Peyer's patch (tissue), 4 donors: ENCODE measurements around the gene SREK1IP1. TPM values are rescaled to one million over a fixed set of nuclear protein-coding genes. Genes with fewer than 3 reads are reported as not detected.

Source experiments
- DNase-seq, 3 donors: peaks; one replicate each; pipeline ENCODE4 v3.0.0-alpha.2; 2017 to 2019
- H3K27ac ChIP-seq, 4 donors: fragments of 200-600 bp; sonication (generic); one replicate each; pipeline ENCODE4 v1.5.1; 2016 to 2019
- H3K27me3 ChIP-seq, 2 donors: fragments of 200-600 bp; sonication (generic); one replicate each; pipeline ENCODE4 v1.5.1; 2019
- H3K36me3 ChIP-seq, 3 donors: fragments of 200-600 bp; sonication (generic); one replicate each; pipeline ENCODE4 v1.5.1; 2016 to 2019
- H3K4me1 ChIP-seq, 4 donors: fragments of 200-600 bp; sonication (generic); one replicate each; pipeline ENCODE4 v1.5.1; 2016 to 2019
- H3K4me3 ChIP-seq, 4 donors: fragments of 200-600 bp; sonication (generic); 1 replicate in 3 of 4; 2 replicates in 1 of 4; pipeline ENCODE4 v1.5.1; 2016 to 2019; ENCODE audit warnings: mild to moderate bottlenecking in 1 of 4
- H3K9me3 ChIP-seq, 4 donors: fragments of 200-600 bp; sonication (generic); one replicate each; pipeline ENCODE4 v1.5.1; 2016 to 2019; ENCODE audit warnings: mild to moderate bottlenecking in 1 of 4
- CTCF ChIP-seq, 6 experiments: fragments of 450-650 bp in 4 of 6; fragments of 200-600 bp in 2 of 6; sonication (generic) in 1 of 6; IDR thresholded peaks; one replicate each; pipeline ENCODE4 v1.5.1; 2017 to 2019; ENCODE audit warnings: antibody characterized with exemption in 6 of 6, mild to moderate bottlenecking in 3 of 6, moderate library complexity in 1 of 6
- POLR2A ChIP-seq, 2 donors: fragments of 450-650 bp; IDR thresholded peaks; one replicate each; pipeline ENCODE4 v1.5.1; 2017; ENCODE audit warnings: antibody characterized with exemption in 2 of 2, mild to moderate bottlenecking in 2 of 2, moderate library complexity in 2 of 2
- total RNA-seq, 4 donors: library from RNA; depleted of rRNA; stranded (reverse); fragments of >200 nt; gene quantifications; one replicate each; pipeline ENCODE4 v1.1.0, GENCODE V29; 2016

Gene SREK1IP1
- total RNA-seq, 4 donors from 2014 or later: 5.8 to 7.0 (median 6.6) TPM

GRCh38 chr5:64685866-64686265, 82.6 kb downstream of the SREK1IP1 start:
- no peaks in the 10 kb centered on the region for H3K27me3 ChIP-seq
- peaks cover 0 to 5% (median 0%) of the 10 kb centered on the region in 4 donors for H3K4me1 ChIP-seq
- no peak overlapping the region for H3K27ac ChIP-seq
- no peak for DNase-seq
- H3K4me3 ChIP-seq: no peak overlapping the region
- H3K9me3 ChIP-seq: no peaks in the 10 kb centered on the region
- TF ChIP-seq CTCF (IDR thresholded peaks at IDR 0.05) (no peak), POLR2A (IDR thresholded peaks at IDR 0.05) (no peak)
- no peaks in the 10 kb centered on the region for H3K36me3 ChIP-seq

GRCh38 chr5:64682608-64683007, 85.9 kb downstream of the SREK1IP1 start:
- Histone ChIP-seq H3K4me1 (no peaks in the 10 kb centered on the region), H3K27ac (no peak overlapping the region), H3K9me3 (no peaks in the 10 kb centered on the region), H3K27me3 (no peaks in the 10 kb centered on the region), H3K36me3 (no peaks in the 10 kb centered on the region), H3K4me3 (no peak overlapping the region)
- TF ChIP-seq CTCF (IDR thresholded peaks at IDR 0.05) (no peak), POLR2A (IDR thresholded peaks at IDR 0.05) (no peak)
- no peak for DNase-seq

- H3K27ac ChIP-seq: no peak overlapping the region
- no peaks in the 10 kb centered on the region for H3K9me3 ChIP-seq
- DNase-seq: no peak
- no peaks in the 10 kb centered on the region for H3K36me3 ChIP-seq
- H3K27me3 ChIP-seq: no peaks in the 10 kb centered on the region
- H3K4me1 ChIP-seq: no peaks in the 10 kb centered on the region
- TF ChIP-seq CTCF (IDR thresholded peaks at IDR 0.05): no peak
- no peak for TF ChIP-seq POLR2A (IDR thresholded peaks at IDR 0.05)
- H3K4me3 ChIP-seq: no peak overlapping the region
Measured at GRCh38 chr5:64680289-64680688, 88.2 kb downstream of the SREK1IP1 start.

GRCh38 chr5:64678374-64678773, 90.1 kb downstream of the SREK1IP1 start:
- Histone ChIP-seq H3K27ac (no peak overlapping the region), H3K36me3 (no peaks in the 10 kb centered on the region), H3K9me3 (no peaks in the 10 kb centered on the region), H3K4me3 (no peak overlapping the region), H3K4me1 (no peaks in the 10 kb centered on the region), H3K27me3 (no peaks in the 10 kb centered on the region)
- TF ChIP-seq CTCF (IDR thresholded peaks at IDR 0.05) (no peak), POLR2A (IDR thresholded peaks at IDR 0.05) (no peak)
- no peak for DNase-seq

GRCh38 chr5:64671678-64672077, 96.8 kb downstream of the SREK1IP1 start:
- Histone ChIP-seq H3K9me3 (no peaks in the 10 kb centered on the region), H3K4me1 (no peaks in the 10 kb centered on the region), H3K4me3 (no peak overlapping the region), H3K27me3 (no peaks in the 10 kb centered on the region), H3K27ac (no peak overlapping the region), H3K36me3 (no peaks in the 10 kb centered on the region)
- DNase-seq: no peak
- no peak for TF ChIP-seq CTCF (IDR thresholded peaks at IDR 0.05)
- TF ChIP-seq POLR2A (IDR thresholded peaks at IDR 0.05): no peak

GRCh38 chr5:64670277-64670676, 98.2 kb downstream of the SREK1IP1 start:
- TF ChIP-seq POLR2A (IDR thresholded peaks at IDR 0.05) (no peak), CTCF (IDR thresholded peaks at IDR 0.05) (no peak)
- H3K27me3 ChIP-seq: no peaks in the 10 kb centered on the region
- no peaks in the 10 kb centered on the region for H3K4me1 ChIP-seq
- H3K27ac ChIP-seq: no peak overlapping the region
- H3K36me3 ChIP-seq: no peaks in the 10 kb centered on the region
- H3K9me3 ChIP-seq: no peaks in the 10 kb centered on the region
- no peak overlapping the region for H3K4me3 ChIP-seq
- DNase-seq: no peak
